GM21619 (cell line): ENCODE measurements around the gene SPATA33.
A peak's percentile ranks its signal among the peaks of the same experiment; 100 is the strongest.
"Not testable (repeated sequence)": the region's sequence is repeated elsewhere in the genome, so short reads cannot be mapped to it uniquely, and the experiment has no call there.

Source experiments
- ATAC-seq: cut with Tn5 transposase; IDR thresholded peaks from one replicate; pipeline ENCODE4 v1.9.1; 2021; ENCODE audit not compliant: unreplicated experiment

The SPATA33 gene

DNA sequence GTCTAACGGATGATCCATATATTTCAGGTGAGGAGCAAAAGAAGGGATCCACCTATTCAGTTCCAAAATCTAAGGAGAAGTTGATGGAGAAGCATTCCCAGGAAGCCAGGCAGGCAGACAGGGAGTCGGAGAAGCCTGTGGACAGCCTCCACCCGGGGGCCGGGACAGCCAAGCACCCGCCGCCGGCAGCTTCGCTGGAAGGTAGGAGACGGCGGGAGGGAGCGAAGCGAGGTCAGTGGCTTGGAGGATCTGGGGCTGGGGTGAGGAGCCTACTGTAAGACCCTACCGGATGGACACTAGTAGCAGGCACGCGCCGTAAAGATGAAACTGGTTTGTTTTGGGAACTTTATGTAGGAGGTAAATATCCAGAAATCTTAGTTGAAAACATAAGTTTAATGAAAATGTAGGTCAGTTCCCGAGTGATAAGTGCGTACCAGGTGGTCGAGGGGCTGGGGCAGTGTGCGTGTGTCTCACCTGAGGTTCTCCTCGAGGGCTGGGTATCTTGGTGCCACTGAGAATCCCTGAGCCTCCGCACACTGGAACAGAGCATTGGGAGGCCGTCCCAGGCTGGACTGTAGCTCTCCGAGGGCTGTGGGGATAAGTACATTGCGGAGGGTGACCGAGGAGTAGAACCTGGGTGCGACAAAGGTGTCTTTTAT lies 714 bp downstream of the SPATA33 start:
- no peak for ATAC-seq

- ATAC-seq: no peak
Observed at GRCh38 chr16:89660146-89660545, 2.5 kb downstream of the SPATA33 start.

DNA sequence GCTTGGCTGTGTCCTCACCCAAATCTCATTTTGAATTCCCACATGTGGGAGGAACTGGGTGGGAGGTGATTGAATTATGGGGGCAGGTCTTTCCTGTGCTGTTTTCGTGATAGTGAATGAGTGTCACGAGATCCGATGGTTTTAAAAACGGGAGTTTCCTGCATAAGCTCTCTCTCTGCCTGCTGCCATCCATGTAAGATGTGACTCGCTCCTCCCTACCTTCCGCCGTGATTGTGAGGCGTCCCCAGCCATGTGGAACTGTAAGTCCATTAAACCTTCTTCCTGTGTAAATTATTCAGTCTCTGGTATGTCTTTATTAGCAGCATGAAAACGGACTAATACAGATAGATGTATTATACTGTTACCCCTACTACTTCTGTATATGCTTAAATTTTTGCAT lies 3.6 kb downstream of the SPATA33 start:
- ATAC-seq: no peak

- not testable (repeated sequence) for ATAC-seq
Observed at GRCh38 chr16:89664238-89664637, 6.6 kb downstream of the SPATA33 start.

- not testable (repeated sequence) for ATAC-seq
Observed at GRCh38 chr16:89667000-89667399, 9.4 kb downstream of the SPATA33 start.

DNA sequence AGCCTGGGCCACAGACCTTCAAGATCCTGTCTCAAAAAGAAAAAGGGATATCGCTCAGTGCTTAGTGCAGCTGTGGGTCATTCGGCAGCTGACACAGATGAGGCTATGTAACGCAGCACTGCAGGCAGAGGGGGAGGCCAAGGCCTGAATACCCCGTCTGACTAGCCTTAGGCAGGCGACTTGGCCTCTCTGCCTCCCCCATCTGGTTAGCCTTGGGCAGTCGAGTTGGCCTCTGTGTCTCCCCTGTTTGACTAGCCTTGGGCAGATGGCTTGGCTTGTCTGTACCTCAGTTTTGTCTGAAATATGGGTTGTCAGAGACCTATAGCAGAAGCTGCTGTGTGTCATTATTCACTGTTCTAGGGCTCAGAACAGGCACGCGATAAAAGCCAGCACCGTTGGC lies 10.0 kb downstream of the SPATA33 start:
- no peak for ATAC-seq

GRCh38 chr16:89668790-89669158 lies 11.1 kb downstream of the SPATA33 start:
- ATAC-seq: no peak

GRCh38 chr16:89669755-89670154 lies 12.1 kb downstream of the SPATA33 start:
- no peak for ATAC-seq

DNA sequence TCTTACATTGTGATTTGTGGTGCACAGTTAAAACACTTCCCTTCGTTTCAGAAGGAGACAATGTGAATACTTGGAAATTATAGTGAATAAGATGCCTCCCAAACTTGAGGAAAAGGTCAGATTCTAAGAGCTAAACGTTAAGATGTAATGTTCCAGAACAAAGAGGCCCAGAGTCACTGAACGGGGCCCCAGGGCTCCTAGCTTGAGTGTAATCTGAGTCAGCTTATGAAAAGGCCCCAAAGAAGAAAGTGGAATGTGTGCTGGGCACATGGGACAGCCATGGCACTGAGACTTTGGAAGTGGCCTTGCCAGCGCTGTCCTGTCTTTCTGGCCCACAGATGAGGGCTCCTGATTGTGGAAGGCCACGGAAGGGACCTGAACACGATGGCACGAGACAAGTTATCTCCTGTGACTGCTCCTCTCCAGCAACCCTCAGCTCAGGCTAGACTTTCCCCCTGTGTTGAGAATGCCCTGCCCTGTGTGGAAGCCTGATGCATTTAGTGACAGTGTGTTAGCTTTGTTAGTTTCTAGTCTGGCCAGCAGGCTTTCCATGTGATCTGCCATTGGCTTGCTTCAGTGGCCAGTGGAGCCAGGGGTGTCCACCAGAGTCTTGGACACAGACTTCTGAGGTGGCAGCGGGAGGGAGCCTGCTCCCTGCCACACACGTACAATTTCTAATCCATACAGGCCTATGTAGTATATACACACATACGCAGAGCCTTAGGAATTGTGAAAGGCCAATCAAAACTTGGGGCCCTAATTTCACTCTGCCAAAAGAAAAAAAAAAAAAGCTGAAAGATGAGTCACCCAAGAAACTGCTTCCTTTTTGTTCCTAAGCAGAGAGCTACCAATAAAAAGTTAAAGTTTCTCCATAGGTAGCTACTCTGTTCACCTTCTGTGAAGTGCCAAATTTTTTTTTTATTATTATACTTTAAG lies 13.1 kb downstream of the SPATA33 start:
- ATAC-seq: no peak

- not testable (repeated sequence) for ATAC-seq
Observed at GRCh38 chr16:89671565-89671964, 13.9 kb downstream of the SPATA33 start.

GRCh38 chr16:89672177-89672941 lies 14.7 kb downstream of the SPATA33 start:
- ATAC-seq: no peak

DNA sequence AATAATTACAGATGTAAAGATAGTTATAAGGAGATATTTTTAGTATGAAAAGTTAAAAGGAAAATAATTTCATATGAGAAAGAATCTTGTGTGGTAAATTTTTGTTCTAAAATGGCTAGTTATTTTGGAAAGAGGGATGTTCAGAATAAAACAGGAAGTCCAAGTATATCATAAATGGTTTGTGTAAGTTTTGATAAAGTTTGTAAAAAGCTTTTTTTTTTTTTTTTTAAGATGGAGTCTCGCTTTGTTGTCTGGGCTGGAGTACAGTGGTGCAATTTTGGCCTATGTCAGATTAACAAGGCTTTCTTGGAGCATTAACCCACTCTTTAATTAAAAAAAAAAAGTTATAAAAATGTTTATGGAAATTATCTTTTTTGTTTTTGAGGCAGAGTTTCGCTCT lies 20.6 kb downstream of the SPATA33 start:
- no peak for ATAC-seq

DNA sequence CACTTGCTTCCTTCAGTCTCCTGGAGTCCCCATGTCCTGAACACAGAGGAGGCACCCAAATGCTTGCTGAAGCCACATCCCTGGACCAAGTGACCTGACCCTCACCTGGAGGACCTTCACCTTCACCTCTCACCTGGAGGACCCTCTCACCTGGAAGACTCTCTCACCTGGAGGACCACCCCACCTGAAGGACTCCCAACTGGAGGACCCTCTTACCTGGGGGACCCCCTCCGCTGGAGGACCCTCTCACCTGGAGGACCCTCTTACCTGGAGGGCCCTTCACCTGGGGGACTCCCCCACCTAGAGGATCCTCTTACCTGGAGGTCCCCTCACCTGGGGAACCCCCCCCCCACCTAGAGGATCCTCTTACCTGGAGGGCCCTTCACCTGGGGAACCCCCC lies 28.3 kb downstream of the SPATA33 start:
- no peak for ATAC-seq

GRCh38 chr16:89686520-89687091 lies 29.0 kb downstream of the SPATA33 start, which contains the start of gene CDK10:
TSS of gene CDK10 (plus strand) at chr16:89686689. CDS start at chr16:89686711, 22 bp downstream.
- peak; percentile 72 for ATAC-seq

- ATAC-seq: peak; percentile 53
Observed at GRCh38 chr16:89687092-89687940, 29.7 kb downstream of the SPATA33 start.

GRCh38 chr16:89688395-89688794 lies 30.8 kb downstream of the SPATA33 start:
- no peak for ATAC-seq

GRCh38 chr16:89689142-89689541 lies 31.5 kb downstream of the SPATA33 start:
- ATAC-seq: no peak

GRCh38 chr16:89689621-89690020 lies 32.0 kb downstream of the SPATA33 start:
- not testable (repeated sequence) for ATAC-seq

DNA sequence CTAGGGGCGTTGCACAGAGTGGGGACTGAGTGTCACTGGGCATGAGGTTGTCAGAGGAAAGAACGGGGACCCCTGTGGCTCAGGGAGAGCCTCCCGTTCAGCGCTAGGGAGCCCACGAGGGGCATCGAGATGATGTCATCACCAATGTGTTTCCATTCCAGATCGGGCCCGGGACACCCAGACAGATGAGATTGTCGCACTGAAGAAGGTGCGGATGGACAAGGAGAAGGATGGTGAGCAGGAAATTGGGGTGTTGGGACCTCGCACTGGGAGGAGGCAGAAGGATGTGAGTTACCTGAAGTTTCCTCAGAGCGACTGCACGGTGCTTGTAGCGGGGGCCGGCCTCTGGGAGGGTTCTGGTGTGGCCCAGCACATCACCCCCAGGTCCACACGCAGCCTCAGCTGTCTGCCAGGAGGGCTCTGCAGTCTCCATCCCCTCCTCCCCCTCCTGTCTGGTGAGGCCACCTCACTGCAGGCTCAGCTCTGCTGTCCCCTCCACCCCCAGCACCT lies 32.8 kb downstream of the SPATA33 start:
- no peak for ATAC-seq
